ENCODE results near the gene EGFR. TPM values are rescaled to one million over a fixed set of nuclear protein-coding genes. Genes with fewer than 3 reads are reported as not detected.

EGFR gene
- polyA plus RNA-seq, 2 of the 4 experiments (the other 2 are of a cell fraction), result 59.5 to 63.8 TPM

DNA sequence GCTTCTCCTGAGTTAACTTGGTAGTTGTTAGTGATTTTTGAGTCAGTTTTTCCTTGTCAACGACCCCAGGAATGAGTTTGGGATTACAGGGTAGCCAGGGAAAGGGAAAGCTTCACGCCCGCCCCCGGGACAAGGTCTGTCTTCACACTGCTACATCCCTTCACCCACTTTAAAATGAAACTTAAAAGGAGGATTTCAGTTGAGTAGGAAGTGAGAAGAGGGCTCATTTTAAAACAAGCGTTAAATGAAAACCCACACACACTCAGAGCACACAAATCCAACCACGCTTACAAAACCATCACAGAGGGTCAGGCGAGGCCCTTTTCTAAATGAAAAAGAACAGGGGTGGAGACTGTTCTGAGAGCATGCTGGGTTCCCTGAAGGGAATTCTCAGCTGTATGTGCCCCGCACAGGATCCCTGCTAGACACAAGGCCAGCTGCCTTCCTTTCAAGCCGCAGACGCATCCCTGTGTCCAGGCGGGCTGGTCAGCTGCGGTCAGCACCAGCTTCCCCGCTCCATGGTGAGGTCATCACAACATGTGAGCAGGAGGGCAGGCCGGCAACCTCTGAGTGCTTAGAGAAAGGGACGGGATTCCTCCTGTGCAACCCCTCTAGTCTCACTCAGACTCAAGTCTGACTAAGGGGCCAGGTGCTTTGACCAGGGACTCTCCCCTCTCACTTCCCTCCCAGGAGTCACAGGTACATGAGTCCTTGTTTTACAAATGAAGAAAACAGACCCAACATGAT is 111.8 kb downstream of the EGFR start (continued):
- TF ChIP-seq REST (IDR thresholded peaks at IDR 0.05) (no peak), CBX8 (IDR thresholded peaks at IDR 0.05) (no peak), TFCP2L1 (CRISPR knock-in tag; IDR thresholded peaks at IDR 0.05) (no peak), TP53 (CRISPR knock-in tag; IDR thresholded peaks at IDR 0.05) (no peak)

- Histone ChIP-seq H3K27ac (peak overlapping the region; percentile 93 to 98), H3K4me3 (no peak overlapping the region), H3K4me2 (peak overlapping the region; percentile 79), H3K9me3 (no peaks in the 10 kb centered on the region), H3K4me1 (peaks cover 88% of the 10 kb centered on the region)
- ATAC-seq, result no peak
- TF ChIP-seq JUN (IDR thresholded peaks at IDR 0.05) (no peak), HOXA7 (CRISPR knock-in tag; IDR thresholded peaks at IDR 0.05) (no peak), CHD4 (IDR thresholded peaks at IDR 0.05; ENCODE audit: borderline replicate concordance) (no peak), SMC3 (IDR thresholded peaks at IDR 0.05) (no peak)
- POLR2A ChIA-PET, result interaction anchor here (0.8 kb wide), 1 partner anchor 235 kb away, joined by 3 read pairs; no protein-coding TSS in a partner anchor
- no peak for FAIRE-seq
- CTCF ChIA-PET, result interaction anchor here (0.6 to 1.9 kb wide), 3 partner anchors 66 to 355 kb away, joined by 3 to 4 read pairs (median 4); no protein-coding TSS in a partner anchor
- 78% methylated on average over 17 of the region's 17 CpGs for WGBS (ENCODE audit: missing lambda C conversion rate)
- DNase-seq (ENCODE audit: low read depth in 1 of 2, low spot score in 1 of 2), result no peak
Measured at GRCh38 chr7:55131142-55131929, 112.5 kb downstream of the EGFR start.

- Histone ChIP-seq H3K4me3 (no peak overlapping the region), H3K4me2 (peak overlapping the region; percentile 79), H3K27ac (peak overlapping the region; percentile 93 to 98), H3K4me1 (peaks cover 76% of the 10 kb centered on the region), H3K9me3 (no peaks in the 10 kb centered on the region)
- FAIRE-seq, result peak; percentile 18
- no peak for DNase-seq (ENCODE audit: low read depth in 1 of 2, low spot score in 1 of 2)
- TF ChIP-seq TP53 (CRISPR knock-in tag; IDR thresholded peaks at IDR 0.05) (peak; percentile 17; the same call in 1 of the 2 replicates), GATA3 (IDR thresholded peaks at IDR 0.05; ENCODE audit: borderline replicate concordance) (no peak), CHD2 (IDR thresholded peaks at IDR 0.05; ENCODE audit: low read length, partially characterized antibody) (no peak), TFCP2L1 (CRISPR knock-in tag; IDR thresholded peaks at IDR 0.05) (no peak), KDM5A (IDR thresholded peaks at IDR 0.05) (no peak), CHD4 (IDR thresholded peaks at IDR 0.05; ENCODE audit: borderline replicate concordance) (no peak)
- ChIA-PET CTCF (interaction anchor here (0.8 to 2.1 kb wide), 17 partner anchors 9 to 358 kb away, joined by 3 to 20 read pairs (median 4); no protein-coding TSS in a partner anchor), POLR2A (interaction anchor here (1.1 to 1.7 kb wide), 6 partner anchors 8 to 374 kb away, joined by 3 to 18 read pairs (median 6); partner anchors contain the start of gene SEC61G)
- ATAC-seq, result peak; percentile 51 to 59
- 0% methylated on average over 5 of the region's 5 CpGs for WGBS (ENCODE audit: missing lambda C conversion rate)
Measured at GRCh38 chr7:55132550-55132889, 113.7 kb downstream of the EGFR start.

- DNase-seq (ENCODE audit: low read depth in 1 of 2, low spot score in 1 of 2) (peak; percentile 88 to 91), FAIRE-seq (peak; percentile 93), ATAC-seq (peak; percentile 83)
- 3% methylated on average over 10 of the region's 10 CpGs for WGBS (ENCODE audit: missing lambda C conversion rate)
- ChIA-PET POLR2A (interaction anchor here (0.8 to 1.7 kb wide), 8 partner anchors 9 to 374 kb away, joined by 3 to 18 read pairs (median 5); partner anchors contain the start of gene SEC61G), CTCF (interaction anchor here (0.8 to 2.1 kb wide), 21 partner anchors 9 to 359 kb away, joined by 3 to 20 read pairs (median 4); no protein-coding TSS in a partner anchor)
- peak overlapping the region; percentile 79 for H3K4me2 ChIP-seq
- H3K4me3 ChIP-seq, result peak overlapping the region; percentile 7; the same call in 1 of the 3 replicates
- peak overlapping the region; percentile 93 to 98 for H3K27ac ChIP-seq
- H3K9me3 ChIP-seq, result no peaks in the 10 kb centered on the region
- peaks cover 71% of the 10 kb centered on the region for H3K4me1 ChIP-seq
- TF ChIP-seq HDAC2 (IDR thresholded peaks at IDR 0.05) (no peak), POLR2AphosphoS2 (conservative IDR thresholded peaks at IDR 0.05; ENCODE audit: low read length) (no peak), JUN (IDR thresholded peaks at IDR 0.05) (peak; percentile 50 to 71; a peak in 2 of 5 replicates), NPAS2 (CRISPR knock-in tag; IDR thresholded peaks at IDR 0.05; ENCODE audit: borderline replicate concordance) (no peak), NR3C1 (IDR thresholded peaks at IDR 0.05) (no peak), SMC3 (IDR thresholded peaks at IDR 0.05) (no peak; the same call in 1 of the 3 replicates), MAX (IDR thresholded peaks at IDR 0.05) (peak; percentile 94), FOXS1 (CRISPR knock-in tag; IDR thresholded peaks at IDR 0.05) (no peak), ESRRA (IDR thresholded peaks at IDR 0.05; ENCODE audit: borderline replicate concordance, low read length) (no peak), TFCP2L1 (CRISPR knock-in tag; IDR thresholded peaks at IDR 0.05) (no peak), EHMT2 (IDR thresholded peaks at IDR 0.05; ENCODE audit: low read depth) (no peak), HOXA7 (CRISPR knock-in tag; IDR thresholded peaks at IDR 0.05) (no peak), BCL3 (IDR thresholded peaks at IDR 0.05) (peak; percentile 87; the same call in 2 of the 3 replicates), ZC3H11A (IDR thresholded peaks at IDR 0.05) (no peak), CBX8 (IDR thresholded peaks at IDR 0.05) (no peak), NFE2L2 (conservative IDR thresholded peaks at IDR 0.05; ENCODE audit: low read length) (no peak), RNF2 (IDR thresholded peaks at IDR 0.05; ENCODE audit: borderline replicate concordance, low read depth) (no peak)
Measured at GRCh38 chr7:55132890-55133551, 114.2 kb downstream of the EGFR start.

Data from A549 (cell line).